Chondrocyte (in vitro differentiated cells): ENCODE results near the gene DOC2A. TPM values are rescaled to one million over a fixed set of nuclear protein-coding genes. Genes with fewer than 3 reads are reported as not detected.

Experiments used
- DNase-seq: peaks from one replicate; pipeline ENCODE4 v3.0.0; 2021; ENCODE audit warnings: mixed read lengths, low spot score
- H3K27ac Mint-ChIP-seq: one replicate; pipeline ENCODE4 v1.8.0; 2021; ENCODE audit warnings: mild to moderate bottlenecking, moderate library complexity, mixed read lengths; ENCODE audit not compliant: unreplicated experiment
- H3K27me3 Mint-ChIP-seq: 2 replicates; pipeline ENCODE4 v1.8.0; 2021; ENCODE audit warnings: low read depth, mixed read lengths
- H3K36me3 Mint-ChIP-seq: 2 replicates; pipeline ENCODE4 v1.8.0; 2021; ENCODE audit warnings: low read depth, mixed read lengths
- H3K4me1 Mint-ChIP-seq: 2 replicates; pipeline ENCODE4 v1.8.0; 2021; ENCODE audit warnings: low read depth, mild to moderate bottlenecking, mixed read lengths
- H3K4me3 Mint-ChIP-seq: one replicate; pipeline ENCODE4 v1.8.0; 2021; ENCODE audit warnings: mild to moderate bottlenecking, moderate library complexity, mixed read lengths; ENCODE audit not compliant: unreplicated experiment
- H3K9me3 Mint-ChIP-seq: 2 replicates; pipeline ENCODE4 v1.8.0; 2021; ENCODE audit warnings: low read depth, mixed read lengths
- CTCF ChIP-seq: fragments of 200-600 bp; sonication (generic); IDR thresholded peaks from 2 replicates; pipeline ENCODE4 v1.5.0; 2021; ENCODE audit warnings: antibody characterized with exemption, mild to moderate bottlenecking, moderate library complexity
- long read RNA-seq: library from polyadenylated mRNA; stranded (forward); transcript quantifications from one replicate; pipeline ENCODE4 v2.0.0, GENCODE V29; 2021
- total RNA-seq: library from RNA; stranded (reverse); gene quantifications from 3 replicates; pipeline ENCODE4 v1.2.1, GENCODE V29; 2021

Gene DOC2A
- total RNA-seq = 0.15 to 0.29 TPM in 2 of 3 replicates, not detected in the other
- long read RNA-seq = 0 reads

DNA sequence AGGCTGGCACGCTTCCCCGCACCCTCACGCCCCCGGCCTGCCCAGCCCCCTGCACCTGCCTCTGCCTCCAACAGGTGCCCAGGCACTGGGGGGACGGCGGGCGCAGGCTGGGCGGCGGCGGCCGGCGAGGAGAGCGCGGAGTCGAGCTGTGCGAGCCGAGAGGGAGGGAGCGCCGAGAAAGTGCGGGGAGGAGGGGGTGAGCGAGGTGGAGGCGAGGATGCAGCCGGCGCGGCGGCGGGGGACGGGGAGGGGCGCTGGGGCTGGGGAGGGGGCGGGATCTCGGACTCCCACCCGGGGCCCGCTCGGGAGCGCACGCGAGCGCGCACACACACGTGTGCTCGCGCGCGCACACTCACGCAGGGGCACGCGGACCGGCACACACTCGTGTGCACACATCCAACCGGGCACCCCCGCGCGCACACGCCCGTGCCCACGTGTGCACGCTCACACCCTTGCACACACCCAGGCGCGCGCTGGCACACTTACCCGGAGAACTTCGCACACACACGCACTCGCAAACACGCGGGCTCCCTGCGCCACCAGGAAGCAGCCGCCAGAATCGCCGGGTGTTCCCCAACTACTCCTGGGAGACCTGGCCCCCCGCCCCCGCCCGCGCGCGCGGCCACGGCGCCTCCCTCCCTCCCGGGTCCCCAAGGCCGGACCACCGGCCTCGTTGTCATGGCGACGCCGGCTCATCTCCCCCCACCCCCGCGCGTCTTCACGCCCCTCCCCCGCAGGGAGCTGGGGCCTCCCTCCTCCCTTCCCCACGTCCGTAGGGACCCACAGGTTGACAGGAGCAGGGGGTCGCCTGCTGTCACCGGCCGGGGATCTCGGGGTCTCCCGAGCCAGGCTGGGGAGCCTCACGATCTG lies at the start of gene DOC2A:
DOC2A (minus strand) TSS at position 184 of the 870 bp plus-strand sequence. CDS start 805 bp downstream, outside the sequence.
- peaks cover 9% of the 10 kb centered on the region for H3K4me1 Mint-ChIP-seq
- no peaks in the 10 kb centered on the region for H3K36me3 Mint-ChIP-seq
- H3K4me3 Mint-ChIP-seq = peak within 1 kb of the TSS; percentile 57
- no peak within 1 kb of the TSS for H3K27ac Mint-ChIP-seq
- H3K27me3 Mint-ChIP-seq = peaks cover 14% of the 10 kb centered on the region
- no peaks in the 10 kb centered on the region for H3K9me3 Mint-ChIP-seq
- no peak for DNase-seq
- no peak for TF ChIP-seq CTCF

GRCh38 chr16:30060346-30060745 lies 49.5 kb upstream of the DOC2A start:
- H3K4me1 Mint-ChIP-seq = peaks cover 14% of the 10 kb centered on the region
- H3K4me3 Mint-ChIP-seq = no peak overlapping the region
- DNase-seq = no peak
- no peaks in the 10 kb centered on the region for H3K27me3 Mint-ChIP-seq
- peaks cover 2% of the 10 kb centered on the region for H3K36me3 Mint-ChIP-seq
- no peaks in the 10 kb centered on the region for H3K9me3 Mint-ChIP-seq
- no peak overlapping the region for H3K27ac Mint-ChIP-seq
- no peak for TF ChIP-seq CTCF

- Mint-ChIP-seq H3K36me3 (no peaks in the 10 kb centered on the region), H3K9me3 (no peaks in the 10 kb centered on the region), H3K27ac (no peak overlapping the region), H3K4me1 (peaks cover 22% of the 10 kb centered on the region), H3K27me3 (no peaks in the 10 kb centered on the region), H3K4me3 (no peak overlapping the region)
- peak; percentile 63 for TF ChIP-seq CTCF
- DNase-seq = no peak
These were observed 44.2 kb upstream of the DOC2A start for GRCh38 chr16:30054959-30055553.

DNA sequence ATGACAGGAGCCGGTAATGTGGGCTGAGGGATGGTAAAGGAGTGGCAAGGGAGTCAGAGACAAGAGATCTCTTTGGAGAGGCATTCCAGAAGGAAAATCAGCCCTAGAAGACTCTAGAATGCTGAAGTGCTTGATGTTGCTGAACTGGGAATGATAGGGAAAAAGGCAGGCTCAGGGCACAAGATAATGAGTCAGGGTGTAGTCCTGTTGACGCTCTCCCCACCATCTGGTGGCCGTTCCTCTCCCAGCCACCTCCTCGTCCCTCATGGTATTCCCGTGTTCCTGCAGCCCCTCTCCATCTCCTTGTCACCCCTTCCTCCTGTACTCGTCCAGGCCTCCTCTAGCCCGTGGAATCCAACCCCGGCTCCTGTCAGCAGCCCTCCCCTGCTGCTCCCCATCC lies 43.6 kb upstream of the DOC2A start:
- Mint-ChIP-seq H3K4me3 (peak overlapping the region; percentile 36), H3K4me1 (peaks cover 22% of the 10 kb centered on the region), H3K36me3 (no peaks in the 10 kb centered on the region), H3K27me3 (no peaks in the 10 kb centered on the region), H3K27ac (no peak overlapping the region), H3K9me3 (no peaks in the 10 kb centered on the region)
- no peak for DNase-seq
- TF ChIP-seq CTCF = no peak

- peak overlapping the region; percentile 85 for H3K4me3 Mint-ChIP-seq
- DNase-seq = no peak
- peaks cover 22% of the 10 kb centered on the region for H3K4me1 Mint-ChIP-seq
- H3K36me3 Mint-ChIP-seq = no peaks in the 10 kb centered on the region
- H3K9me3 Mint-ChIP-seq = no peaks in the 10 kb centered on the region
- peak overlapping the region; percentile 86 for H3K27ac Mint-ChIP-seq
- TF ChIP-seq CTCF = no peak
- no peaks in the 10 kb centered on the region for H3K27me3 Mint-ChIP-seq
These were observed 42.7 kb upstream of the DOC2A start for GRCh38 chr16:30053376-30054015.
